SKM-1 (cell line): ENCODE measurements around the gene MBTPS2.
"Not testable (repeated sequence)": the region's sequence is repeated elsewhere in the genome, so short reads cannot be mapped to it uniquely, and the experiment has no call there.

Experiments
- DNase-seq: peaks from one replicate; lab custom pipeline; 2025; ENCODE audit not compliant: unreplicated experiment; lab: John Stamatoyannopoulos, UW

MBTPS2 gene

GRCh38 chrX:21839334-21840192 is at the start of gene MBTPS2:
Gene MBTPS2, plus strand, starts transcription at chrX:21839617. Its CDS starts 118 bp downstream, at chrX:21839735.
- DNase-seq, result peak; percentile 17

- no peak for DNase-seq
Measured at GRCh38 chrX:21798677-21799219, 40.7 kb upstream of the MBTPS2 start.

- DNase-seq, result no peak
Measured at GRCh38 chrX:21799767-21800166, 39.6 kb upstream of the MBTPS2 start.

GRCh38 chrX:21800344-21800770 is 39.1 kb upstream of the MBTPS2 start:
- DNase-seq, result no peak

- no peak for DNase-seq
Measured at GRCh38 chrX:21802054-21802670, 37.3 kb upstream of the MBTPS2 start.

- DNase-seq, result no peak
Measured at GRCh38 chrX:21802839-21803238, 36.6 kb upstream of the MBTPS2 start.

GRCh38 chrX:21806691-21807090 is 32.7 kb upstream of the MBTPS2 start:
- no peak for DNase-seq

GRCh38 chrX:21811832-21812231 is 27.6 kb upstream of the MBTPS2 start:
- no peak for DNase-seq

- no peak for DNase-seq
Measured at GRCh38 chrX:21812628-21813027, 26.8 kb upstream of the MBTPS2 start.

- no peak for DNase-seq
Measured at GRCh38 chrX:21813612-21814368, 25.6 kb upstream of the MBTPS2 start.

GRCh38 chrX:21816136-21816535 is 23.3 kb upstream of the MBTPS2 start:
- no peak for DNase-seq

- DNase-seq, result not testable (repeated sequence)
Measured at GRCh38 chrX:21820170-21820569, 19.2 kb upstream of the MBTPS2 start.

- DNase-seq, result no peak
Measured at GRCh38 chrX:21821875-21822274, 17.5 kb upstream of the MBTPS2 start.

GRCh38 chrX:21831496-21831895 is 7.9 kb upstream of the MBTPS2 start:
- no peak for DNase-seq

GRCh38 chrX:21837056-21837455 is 2.4 kb upstream of the MBTPS2 start:
- DNase-seq, result no peak

GRCh38 chrX:21838937-21839333 is 482 bp upstream of the MBTPS2 start:
- no peak for DNase-seq

GRCh38 chrX:21840193-21840545 is 752 bp downstream of the MBTPS2 start:
- DNase-seq, result no peak

- no peak for DNase-seq
Measured at GRCh38 chrX:21843179-21843578, 3.8 kb downstream of the MBTPS2 start.

- no peak for DNase-seq
Measured at GRCh38 chrX:21845096-21845495, 5.7 kb downstream of the MBTPS2 start.

GRCh38 chrX:21847342-21847741 is 7.9 kb downstream of the MBTPS2 start:
- no peak for DNase-seq

GRCh38 chrX:21853578-21853977 is 14.2 kb downstream of the MBTPS2 start:
- DNase-seq, result no peak
